Thoracic aorta (tissue), 2 donors: ENCODE measurements around the gene NAIF1. TPM values are rescaled to one million over a fixed set of nuclear protein-coding genes. Genes with fewer than 3 reads are reported as not detected.

ENCODE experiments used
- ATAC-seq: fragments of 150-250 bp; one replicate; pipeline ENCODE4 v1.8.0; 2017; ENCODE audit warnings: low read depth; ENCODE audit not compliant: insufficient number of reproducible peaks, low FRiP score
- DNase-seq: peaks from one replicate; pipeline ENCODE4 v3.0.0-alpha.2; 2020; ENCODE audit warnings: low spot score
- H3K27ac ChIP-seq, 2 donors: fragments of 200-600 bp; sonication (generic); 1 replicate in 1 of 2; 2 replicates in 1 of 2; pipeline ENCODE4 v1.5.1; 2016; ENCODE audit warnings: mild to moderate bottlenecking in 2 of 2, moderate library complexity in 2 of 2
- H3K27me3 ChIP-seq: fragments of 200-600 bp; sonication (generic); replicated peaks from 2 replicates; pipeline ENCODE4 v1.6.0; 2016; ENCODE audit warnings: mild to moderate bottlenecking; ENCODE audit not compliant: insufficient read depth
- H3K36me3 ChIP-seq: fragments of 200-600 bp; sonication (generic); one replicate; pipeline ENCODE4 v1.5.1; 2016
- H3K4me1 ChIP-seq, 2 donors: fragments of 200-600 bp; sonication (generic); 1 replicate in 1 of 2; 2 replicates in 1 of 2; pipeline versions ENCODE4 v1.5.1 to v1.6.0; 2016; ENCODE audit warnings: low read depth in 2 of 2, mild to moderate bottlenecking in 1 of 2; ENCODE audit not compliant: control insufficient read depth in 1 of 2
- H3K4me3 ChIP-seq: fragments of 200-600 bp; sonication (generic); 2 replicates; pipeline ENCODE4 v1.5.1; 2016; ENCODE audit warnings: mild to moderate bottlenecking
- H3K9me3 ChIP-seq: fragments of 200-600 bp; sonication (generic); 2 replicates; pipeline ENCODE4 v1.5.1; 2016
- total RNA-seq, 2 donors: library from RNA; depleted of rRNA; stranded (reverse); fragments of >200 nt; gene quantifications; one replicate each; pipeline versions ENCODE4 v1.1.0 to v1.2.3, GENCODE V29; 2016
- TF ChIP-seq, protein P1 (sequence below): fragments of 200-600 bp; sonication (generic); IDR thresholded peaks from one replicate; pipeline ENCODE4 v1.5.1; 2019; ENCODE audit warnings: antibody characterized with exemption

The NAIF1 gene
- total RNA-seq, 2 donors from 2014 or later, result 11.8 to 21.0 TPM

DNA sequence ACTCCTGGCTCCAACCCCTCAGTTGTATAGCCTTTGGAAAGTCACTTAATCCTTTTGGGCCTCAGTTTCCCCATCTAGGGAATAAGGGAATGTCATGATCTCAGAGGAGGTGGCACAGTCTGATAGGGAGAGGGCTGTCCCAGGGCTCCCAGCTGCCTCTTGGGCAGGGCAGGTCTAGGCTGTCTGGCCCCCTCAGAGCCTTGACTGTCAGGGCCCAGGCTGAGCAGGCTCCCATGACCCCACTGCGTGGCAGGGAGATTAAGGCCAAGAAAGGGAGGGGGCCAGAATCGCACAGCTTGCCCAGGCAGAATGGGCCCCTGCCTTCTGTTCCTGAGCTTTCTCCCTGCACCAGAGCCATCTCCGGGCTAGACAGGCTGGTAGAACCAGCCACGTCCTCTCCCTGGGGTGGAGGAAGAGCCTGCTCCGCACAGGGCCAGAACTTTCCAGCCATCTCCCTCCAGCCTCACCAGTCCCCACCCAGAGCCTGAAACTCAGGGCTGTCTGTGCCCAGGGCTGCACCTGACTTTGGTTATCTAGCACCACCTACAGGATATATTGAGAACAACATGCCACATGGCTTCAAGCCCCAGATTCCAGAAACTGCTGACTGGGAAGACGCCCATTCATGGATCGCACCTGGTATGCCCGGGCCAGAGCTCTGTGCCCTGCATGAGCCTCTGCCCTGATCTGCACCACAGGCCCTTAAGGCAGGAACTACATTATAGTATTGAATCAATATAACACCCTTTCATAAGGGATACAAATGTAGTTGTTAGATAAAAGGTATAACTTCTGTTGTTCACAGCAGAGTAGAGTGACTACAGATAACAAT is 32.1 kb downstream of the NAIF1 start:
- Histone ChIP-seq H3K4me1 (no peaks in the 10 kb centered on the region), H3K9me3 (no peaks in the 10 kb centered on the region), H3K4me3 (no peak overlapping the region), H3K36me3 (no peaks in the 10 kb centered on the region), H3K27ac (no peak overlapping the region), H3K27me3 (no peaks in the 10 kb centered on the region)
- no peak for DNase-seq
- ATAC-seq, result peak; percentile 70
- TF ChIP-seq, protein P1, sequence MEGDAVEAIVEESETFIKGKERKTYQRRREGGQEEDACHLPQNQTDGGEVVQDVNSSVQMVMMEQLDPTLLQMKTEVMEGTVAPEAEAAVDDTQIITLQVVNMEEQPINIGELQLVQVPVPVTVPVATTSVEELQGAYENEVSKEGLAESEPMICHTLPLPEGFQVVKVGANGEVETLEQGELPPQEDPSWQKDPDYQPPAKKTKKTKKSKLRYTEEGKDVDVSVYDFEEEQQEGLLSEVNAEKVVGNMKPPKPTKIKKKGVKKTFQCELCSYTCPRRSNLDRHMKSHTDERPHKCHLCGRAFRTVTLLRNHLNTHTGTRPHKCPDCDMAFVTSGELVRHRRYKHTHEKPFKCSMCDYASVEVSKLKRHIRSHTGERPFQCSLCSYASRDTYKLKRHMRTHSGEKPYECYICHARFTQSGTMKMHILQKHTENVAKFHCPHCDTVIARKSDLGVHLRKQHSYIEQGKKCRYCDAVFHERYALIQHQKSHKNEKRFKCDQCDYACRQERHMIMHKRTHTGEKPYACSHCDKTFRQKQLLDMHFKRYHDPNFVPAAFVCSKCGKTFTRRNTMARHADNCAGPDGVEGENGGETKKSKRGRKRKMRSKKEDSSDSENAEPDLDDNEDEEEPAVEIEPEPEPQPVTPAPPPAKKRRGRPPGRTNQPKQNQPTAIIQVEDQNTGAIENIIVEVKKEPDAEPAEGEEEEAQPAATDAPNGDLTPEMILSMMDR, result peak; percentile 90

DNA sequence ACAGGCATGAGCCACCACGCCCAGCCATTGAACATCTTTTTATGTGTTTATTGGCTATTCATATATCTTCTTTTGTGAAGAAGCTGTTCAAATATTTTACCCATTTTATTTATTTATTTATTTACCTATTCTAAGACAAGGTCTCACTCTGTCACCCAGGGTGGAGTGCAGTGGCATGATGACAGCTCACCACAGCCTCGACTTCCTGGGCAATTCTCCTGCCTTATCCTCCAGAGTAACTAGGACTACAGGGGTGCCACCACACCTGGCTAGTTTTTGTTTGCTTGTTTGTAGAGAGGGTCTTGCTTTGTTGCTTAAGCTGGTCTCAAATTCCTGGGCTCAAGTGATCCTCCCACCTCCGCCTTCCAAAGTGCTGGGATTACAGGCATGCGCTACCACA is 33.5 kb downstream of the NAIF1 start:
- TF ChIP-seq, protein P1, result no peak
- Histone ChIP-seq H3K27ac (no peak overlapping the region), H3K4me3 (no peak overlapping the region), H3K9me3 (no peaks in the 10 kb centered on the region), H3K27me3 (no peaks in the 10 kb centered on the region), H3K36me3 (no peaks in the 10 kb centered on the region), H3K4me1 (no peaks in the 10 kb centered on the region)
- no peak for DNase-seq
- ATAC-seq, result no peak

GRCh38 chr9:128027705-128028104 is 39.4 kb downstream of the NAIF1 start:
- DNase-seq (no peak), ATAC-seq (no peak)
- Histone ChIP-seq H3K36me3 (no peaks in the 10 kb centered on the region), H3K4me1 (no peaks in the 10 kb centered on the region), H3K4me3 (no peak overlapping the region), H3K9me3 (no peaks in the 10 kb centered on the region), H3K27me3 (no peaks in the 10 kb centered on the region), H3K27ac (no peak overlapping the region)
- TF ChIP-seq, protein P1, result no peak

GRCh38 chr9:128026773-128027541 is 40.2 kb downstream of the NAIF1 start:
- TF ChIP-seq, protein P1, result no peak
- Histone ChIP-seq H3K4me1 (no peaks in the 10 kb centered on the region), H3K27ac (no peak overlapping the region), H3K27me3 (no peaks in the 10 kb centered on the region), H3K4me3 (no peak overlapping the region), H3K36me3 (no peaks in the 10 kb centered on the region), H3K9me3 (no peaks in the 10 kb centered on the region)
- DNase-seq (no peak), ATAC-seq (no peak)

DNA sequence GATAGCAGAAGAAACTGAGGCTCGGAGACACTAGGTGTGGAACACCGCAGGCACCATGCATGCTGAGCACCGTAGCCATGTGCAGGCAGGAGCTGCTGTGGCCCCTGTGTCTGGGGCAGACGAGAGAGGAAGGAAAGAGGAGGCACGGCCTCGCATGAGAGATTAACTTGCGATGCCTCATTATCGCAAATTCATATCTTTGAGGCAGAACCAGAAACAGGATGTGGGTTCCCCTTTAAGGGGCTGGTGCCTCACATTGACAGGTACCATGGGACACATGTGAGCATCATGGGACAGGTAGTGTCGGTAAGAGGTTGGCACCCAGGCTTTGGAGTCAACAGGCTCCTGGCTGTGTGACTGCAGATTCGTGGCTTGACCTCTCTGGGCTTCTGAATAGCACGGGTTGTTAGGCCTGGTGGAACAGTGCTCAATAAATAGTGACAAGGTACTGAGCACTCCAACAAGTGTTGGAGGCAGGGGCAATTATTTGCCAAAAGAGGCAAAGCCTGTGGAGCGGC is 40.8 kb downstream of the NAIF1 start:
- no peaks in the 10 kb centered on the region for H3K9me3 ChIP-seq
- H3K27ac ChIP-seq, result no peak overlapping the region
- no peaks in the 10 kb centered on the region for H3K27me3 ChIP-seq
- H3K4me1 ChIP-seq, result no peaks in the 10 kb centered on the region
- no peak for ATAC-seq
- H3K36me3 ChIP-seq, result no peaks in the 10 kb centered on the region
- no peak overlapping the region for H3K4me3 ChIP-seq
- TF ChIP-seq, protein P1, result no peak
- DNase-seq, result no peak
